ENCODE results near the gene PRKAG1. TPM values are rescaled to one million over a fixed set of nuclear protein-coding genes. Genes with fewer than 3 reads are reported as not detected.

The PRKAG1 gene
- total RNA-seq, 4 donors from 2014 or later, result 52.0 to 70.6 (median 64.3) TPM

- Histone ChIP-seq H3K9me3 (no peaks in the 10 kb centered on the region), H3K27me3 (peaks cover 18 to 98% (median 62%) of the 10 kb centered on the region in 4 donors), H3K4me1 (peaks cover 40 to 49% (median 42%) of the 10 kb centered on the region in 4 donors), H3K36me3 (no peaks in the 10 kb centered on the region), H3K27ac (replicated peaks in 1 of 4) (no peak overlapping the region), H3K4me3 (peak overlapping the region; percentile 37 to 53 (median 41))
- no peak for DNase-seq (ENCODE audit: extremely low spot score)
- 4% methylated on average over 27 of the region's 45 CpGs for WGBS
- no peak for TF ChIP-seq POLR2A (IDR thresholded peaks at IDR 0.05; ENCODE audit: low read depth)
- no peak for TF ChIP-seq POLR2AphosphoS5 (IDR thresholded peaks at IDR 0.05)
- TF ChIP-seq CTCF (IDR thresholded peaks at IDR 0.05), result no peak
- TF ChIP-seq EP300 (IDR thresholded peaks at IDR 0.05), result no peak
- intact Hi-C loops (cut with DNase I), result no loop called here
These were observed 39.6 kb downstream of the PRKAG1 start for GRCh38 chr12:48978741-48979601.

- H3K4me3 ChIP-seq, result peak within 1 kb of the TSS; percentile 37 to 53 (median 41)
- no peak within 1 kb of the TSS for H3K27ac ChIP-seq (replicated peaks in 1 of 4)
- H3K36me3 ChIP-seq, result no peaks in the 10 kb centered on the region
- 3% methylated on average over 8 of the region's 45 CpGs for WGBS
- H3K4me1 ChIP-seq, result peaks cover 40 to 55% (median 48%) of the 10 kb centered on the region in 4 donors
- DNase-seq (ENCODE audit: extremely low spot score), result no peak
- H3K27me3 ChIP-seq, result peaks cover 18 to 98% (median 68%) of the 10 kb centered on the region in 4 donors
- H3K9me3 ChIP-seq, result no peaks in the 10 kb centered on the region
- intact Hi-C loops (cut with DNase I), result no loop called here
- TF ChIP-seq CTCF (IDR thresholded peaks at IDR 0.05) (peak in 1 of 3 experiments; percentile 10), EP300 (IDR thresholded peaks at IDR 0.05) (no peak)
These were observed 40.3 kb downstream of the PRKAG1 start, which contains the start of gene WNT1 for GRCh38 chr12:48978291-48978740. Gene WNT1 (plus strand): TSS chr12:48978322. CDS start chr12:48978651, 329 bp downstream.

- TF ChIP-seq POLR2A (IDR thresholded peaks at IDR 0.05; ENCODE audit: low read depth), result no peak
- TF ChIP-seq CTCF (IDR thresholded peaks at IDR 0.05), result peak; percentile 58 to 84 (median 63)
- H3K4me3 ChIP-seq, result peak overlapping the region; percentile 37 to 53 (median 41)
- 32% methylated on average over 20 of the region's 50 CpGs for WGBS
- peaks cover 40 to 59% (median 51%) of the 10 kb centered on the region in 4 donors for H3K4me1 ChIP-seq
- no peaks in the 10 kb centered on the region for H3K9me3 ChIP-seq
- H3K27ac ChIP-seq (replicated peaks in 1 of 4), result no peak overlapping the region
- no peaks in the 10 kb centered on the region for H3K36me3 ChIP-seq
- peaks cover 19 to 100% (median 75%) of the 10 kb centered on the region in 4 donors for H3K27me3 ChIP-seq
- DNase-seq (ENCODE audit: extremely low spot score), result no peak
- intact Hi-C loops (cut with DNase I), result no loop called here
These were observed 41.0 kb downstream of the PRKAG1 start for GRCh38 chr12:48977290-48978281.

GRCh38 chr12:48973941-48974673 is 44.5 kb downstream of the PRKAG1 start:
- no peaks in the 10 kb centered on the region for H3K9me3 ChIP-seq

More at GRCh38 chr12:48973941-48974673, 44.5 kb downstream of the PRKAG1 start:
- intact Hi-C loops (cut with DNase I), result no loop called here
- 48% methylated on average over 8 of the region's 19 CpGs for WGBS
- no peak overlapping the region for H3K27ac ChIP-seq (replicated peaks in 1 of 4)
- peaks cover 33 to 64% (median 58%) of the 10 kb centered on the region in 4 donors for H3K4me1 ChIP-seq
- no peak overlapping the region for H3K4me3 ChIP-seq
- no peak for DNase-seq (ENCODE audit: extremely low spot score)
- H3K27me3 ChIP-seq, result peaks cover 17 to 100% (median 72%) of the 10 kb centered on the region in 4 donors
- H3K36me3 ChIP-seq, result no peaks in the 10 kb centered on the region
- TF ChIP-seq CTCF (IDR thresholded peaks at IDR 0.05), result peak; percentile 33 to 63 (median 44)
- no peak for TF ChIP-seq POLR2A (IDR thresholded peaks at IDR 0.05; ENCODE audit: low read depth)
